Fibroblast of villous mesenchyme (primary cell): ENCODE measurements around the gene CPLX4. TPM values are rescaled to one million over a fixed set of nuclear protein-coding genes. Genes with fewer than 3 reads are reported as not detected.
A peak's percentile ranks its signal among the peaks of the same experiment; 100 is the strongest.

ENCODE experiments used
- DNase-seq: peaks from one replicate; pipeline ENCODE4 v3.0.0-alpha.2; 2010; ENCODE audit warnings: low read depth
- H3K4me3 ChIP-seq: 2 replicates; pipeline ENCODE4 v1.5.1; 2011; ENCODE audit warnings: low read depth, mild to moderate bottlenecking, low read length
- total RNA-seq: library from RNA; depleted of rRNA; stranded (reverse); fragments of >200 nt; gene quantifications from 2 replicates; pipeline ENCODE4 v1.2.3, GENCODE V29; 2012
- TF ChIP-seq, protein P1 (sequence below): IDR thresholded peaks from 2 replicates; pipeline ENCODE4 v1.5.1; 2012; ENCODE audit warnings: low read depth, mild to moderate bottlenecking, low read length; ENCODE audit not compliant: insufficient read depth

Gene CPLX4
- total RNA-seq, 1 donor: not detected

GRCh38 chr18:59267503-59268126, 50.8 kb downstream of the CPLX4 start:
- TF ChIP-seq, protein P1, sequence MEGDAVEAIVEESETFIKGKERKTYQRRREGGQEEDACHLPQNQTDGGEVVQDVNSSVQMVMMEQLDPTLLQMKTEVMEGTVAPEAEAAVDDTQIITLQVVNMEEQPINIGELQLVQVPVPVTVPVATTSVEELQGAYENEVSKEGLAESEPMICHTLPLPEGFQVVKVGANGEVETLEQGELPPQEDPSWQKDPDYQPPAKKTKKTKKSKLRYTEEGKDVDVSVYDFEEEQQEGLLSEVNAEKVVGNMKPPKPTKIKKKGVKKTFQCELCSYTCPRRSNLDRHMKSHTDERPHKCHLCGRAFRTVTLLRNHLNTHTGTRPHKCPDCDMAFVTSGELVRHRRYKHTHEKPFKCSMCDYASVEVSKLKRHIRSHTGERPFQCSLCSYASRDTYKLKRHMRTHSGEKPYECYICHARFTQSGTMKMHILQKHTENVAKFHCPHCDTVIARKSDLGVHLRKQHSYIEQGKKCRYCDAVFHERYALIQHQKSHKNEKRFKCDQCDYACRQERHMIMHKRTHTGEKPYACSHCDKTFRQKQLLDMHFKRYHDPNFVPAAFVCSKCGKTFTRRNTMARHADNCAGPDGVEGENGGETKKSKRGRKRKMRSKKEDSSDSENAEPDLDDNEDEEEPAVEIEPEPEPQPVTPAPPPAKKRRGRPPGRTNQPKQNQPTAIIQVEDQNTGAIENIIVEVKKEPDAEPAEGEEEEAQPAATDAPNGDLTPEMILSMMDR: no peak
- DNase-seq: no peak

DNA sequence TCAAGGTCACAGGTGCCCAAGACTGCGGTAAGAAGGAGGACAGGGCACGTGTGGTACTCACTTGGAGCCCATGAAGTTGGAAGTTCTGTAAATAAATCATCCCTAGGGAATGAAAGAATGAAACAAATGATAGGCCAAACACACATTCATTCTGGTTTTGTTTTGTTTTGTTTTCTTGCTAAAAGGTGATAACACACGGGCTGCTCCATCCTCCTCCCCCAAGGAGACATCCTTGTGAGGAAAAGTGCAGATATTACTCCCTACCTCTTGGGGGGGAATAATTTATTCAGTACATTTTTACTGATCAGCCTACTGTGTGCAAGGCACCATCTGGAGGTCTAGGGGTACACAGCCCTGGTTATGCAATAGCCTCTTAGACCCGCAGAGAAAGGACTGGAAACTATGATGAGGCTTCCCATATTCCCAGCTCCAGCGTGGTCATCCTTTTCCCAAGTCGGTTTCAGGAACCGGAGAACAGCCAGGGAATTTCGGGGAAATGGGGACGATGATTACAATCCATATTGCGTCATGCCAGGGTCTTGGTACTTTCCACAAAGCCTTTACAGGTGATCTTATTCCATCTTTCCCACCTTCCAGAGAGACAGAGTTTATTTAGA, 51.5 kb downstream of the CPLX4 start:
- H3K4me3 ChIP-seq: no peak overlapping the region
- DNase-seq: no peak
- TF ChIP-seq, protein P1: no peak

More at GRCh38 chr18:59267503-59268126, 50.8 kb downstream of the CPLX4 start:
- no peak overlapping the region for H3K4me3 ChIP-seq

GRCh38 chr18:59266459-59266858, 52.0 kb downstream of the CPLX4 start:
- TF ChIP-seq, protein P1: no peak
- no peak for DNase-seq
- no peak overlapping the region for H3K4me3 ChIP-seq

GRCh38 chr18:59265974-59266369, 52.5 kb downstream of the CPLX4 start:
- H3K4me3 ChIP-seq: no peak overlapping the region
- DNase-seq: no peak
- TF ChIP-seq, protein P1: no peak

DNA sequence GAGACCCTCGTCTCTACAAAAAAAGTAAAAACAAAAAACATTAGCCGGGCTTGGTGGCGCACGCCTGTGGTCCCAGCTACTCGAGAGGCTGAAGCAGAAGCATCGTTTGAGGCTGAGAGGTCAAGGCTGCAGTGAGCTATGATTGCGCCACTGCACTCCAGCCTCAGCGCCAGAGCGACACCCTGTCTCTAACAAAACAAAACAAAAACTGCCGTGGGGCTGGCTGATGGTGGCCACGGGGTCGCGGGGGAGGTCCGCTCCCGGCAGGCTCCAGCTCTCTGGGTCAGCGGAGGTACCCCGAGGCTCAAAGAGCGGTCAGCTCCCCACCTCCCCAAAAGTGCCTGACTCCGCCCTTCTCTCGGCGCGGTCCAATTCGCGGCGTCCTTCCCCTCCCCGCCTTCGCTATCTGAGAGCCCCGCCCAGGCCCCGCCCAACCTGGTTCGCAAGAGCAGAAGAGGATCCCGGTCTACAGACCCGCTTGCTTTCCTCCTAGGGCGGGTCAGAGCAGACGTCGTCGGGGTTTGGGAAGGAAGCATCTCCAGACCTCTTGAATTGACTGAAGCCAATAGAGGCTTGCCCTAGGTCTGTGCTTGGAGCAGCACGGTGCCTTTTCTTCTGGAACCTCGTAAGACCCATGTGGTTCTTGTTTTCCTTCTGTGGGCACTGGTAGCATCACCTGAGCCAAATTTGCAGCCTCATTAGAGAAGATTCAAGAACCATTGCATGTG, 53.0 kb downstream of the CPLX4 start:
- H3K4me3 ChIP-seq: peak overlapping the region; percentile 43
- TF ChIP-seq, protein P1: no peak
- no peak for DNase-seq

DNA sequence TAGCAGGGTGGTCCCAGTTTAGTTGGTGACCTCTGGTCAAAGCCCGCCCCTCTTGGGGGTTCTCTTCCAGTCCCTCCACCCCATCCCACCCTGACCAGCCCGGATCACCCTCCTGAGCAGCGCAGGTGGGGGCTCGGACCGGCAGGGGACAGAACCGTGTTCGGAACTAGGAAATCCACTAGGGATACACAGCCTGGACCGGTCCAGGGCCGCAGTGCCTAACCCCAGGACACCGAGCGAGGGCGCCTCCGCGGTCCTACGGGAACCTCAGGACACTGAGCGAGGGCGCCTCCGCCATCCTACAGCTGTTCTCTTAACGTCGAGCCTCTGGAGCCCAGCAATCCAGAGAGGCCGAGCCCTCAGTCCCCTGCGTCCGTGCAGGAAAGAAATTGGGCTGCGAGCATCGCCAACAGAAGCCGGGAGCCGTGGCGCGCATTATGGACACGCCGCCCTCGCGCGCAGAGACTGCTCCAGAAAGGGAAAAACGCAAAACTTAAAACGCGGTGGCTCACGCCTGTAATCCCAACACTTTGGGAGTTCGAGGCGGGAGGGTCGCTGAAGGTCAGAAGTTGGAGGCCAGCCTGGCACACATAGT, 53.7 kb downstream of the CPLX4 start:
- DNase-seq: no peak
- TF ChIP-seq, protein P1: no peak
- H3K4me3 ChIP-seq: no peak overlapping the region
